ENCODE measurements around the gene METTL8.

METTL8 gene

GRCh38 chr2:171334171-171334570 lies 99.6 kb downstream of the METTL8 start:
- H3K36me3 ChIP-seq, result no peaks in the 10 kb centered on the region; a peak in 1 of 22 replicates
- no peak for TF ChIP-seq Cebpa-rat (IDR thresholded peaks at IDR 0.05)
- no peak overlapping the region for H3K9ac ChIP-seq
- H3K4me1 ChIP-seq, result no peaks in the 10 kb centered on the region; a peak in 2 of 20 replicates
- no peaks in the 10 kb centered on the region for H3K27me3 ChIP-seq
- H3K9me3 ChIP-seq (replicated peaks in 1 of 11), result no peaks in the 10 kb centered on the region
- H3K4me3 ChIP-seq, result no peak overlapping the region
- H4K20me1 ChIP-seq, result no peaks in the 10 kb centered on the region
- no peak overlapping the region for H3K4me2 ChIP-seq
- H3K27ac ChIP-seq, result no peak overlapping the region

- H3K27me3 ChIP-seq, result no peaks in the 10 kb centered on the region
- peaks cover 0 to 8% (median 0%) of the 10 kb centered on the region in 10 experiments; a peak in 5 of 20 replicates for H3K4me1 ChIP-seq
- H3K9me3 ChIP-seq (replicated peaks in 1 of 11), result no peaks in the 10 kb centered on the region
- TF ChIP-seq Cebpa-rat (IDR thresholded peaks at IDR 0.05), result no peak
- H3K4me3 ChIP-seq, result no peak overlapping the region
- H3K4me2 ChIP-seq, result no peak overlapping the region
- H3K36me3 ChIP-seq, result no peaks in the 10 kb centered on the region; a peak in 1 of 22 replicates
- no peaks in the 10 kb centered on the region for H4K20me1 ChIP-seq
- H3K27ac ChIP-seq, result no peak overlapping the region
- no peak overlapping the region for H3K9ac ChIP-seq
Observed at GRCh38 chr2:171330155-171330956, 103.4 kb downstream of the METTL8 start.

GRCh38 chr2:171327043-171327496 lies 106.7 kb downstream of the METTL8 start:
- Histone ChIP-seq H3K9ac (no peak overlapping the region), H3K36me3 (peaks cover 0 to 14% (median 2%) of the 10 kb centered on the region in 11 experiments; a peak in 7 of 22 replicates), H3K27ac (no peak overlapping the region), H3K4me2 (no peak overlapping the region), H4K20me1 (no peaks in the 10 kb centered on the region), H3K27me3 (no peaks in the 10 kb centered on the region), H3K4me3 (no peak overlapping the region), H3K4me1 (peaks cover 12 to 23% (median 16%) of the 10 kb centered on the region in 10 experiments; a peak in 19 of 20 replicates), H3K9me3 (replicated peaks in 1 of 11) (no peaks in the 10 kb centered on the region)
- TF ChIP-seq Cebpa-rat (IDR thresholded peaks at IDR 0.05), result no peak

- Histone ChIP-seq H3K4me1 (peaks cover 12 to 23% (median 16%) of the 10 kb centered on the region in 10 experiments; a peak in 19 of 20 replicates), H3K9ac (no peak overlapping the region), H3K36me3 (peaks cover 0 to 17% (median 5%) of the 10 kb centered on the region in 11 experiments; a peak in 9 of 22 replicates), H3K9me3 (replicated peaks in 1 of 11) (no peaks in the 10 kb centered on the region), H3K4me3 (no peak overlapping the region), H3K27ac (no peak overlapping the region), H4K20me1 (no peaks in the 10 kb centered on the region), H3K4me2 (no peak overlapping the region; a peak in 1 of 22 replicates), H3K27me3 (no peaks in the 10 kb centered on the region)
- no peak for TF ChIP-seq Cebpa-rat (IDR thresholded peaks at IDR 0.05)
Observed at GRCh38 chr2:171325886-171326585, 107.8 kb downstream of the METTL8 start.

- Histone ChIP-seq H3K9ac (no peak overlapping the region), H4K20me1 (no peaks in the 10 kb centered on the region), H3K27ac (no peak overlapping the region), H3K36me3 (peaks cover 0 to 20% (median 5%) of the 10 kb centered on the region in 11 experiments; a peak in 8 of 22 replicates), H3K27me3 (no peaks in the 10 kb centered on the region), H3K4me1 (peaks cover 12 to 23% (median 20%) of the 10 kb centered on the region in 10 experiments; a peak in 19 of 20 replicates), H3K4me2 (peak overlapping the region in 8 of 11 experiments; percentile 12 to 54 (median 42); a peak in 12 of 22 replicates), H3K4me3 (no peak overlapping the region), H3K9me3 (replicated peaks in 1 of 11) (no peaks in the 10 kb centered on the region)
- no peak for TF ChIP-seq Cebpa-rat (IDR thresholded peaks at IDR 0.05)
Observed at GRCh38 chr2:171323971-171324528, 109.7 kb downstream of the METTL8 start.

GRCh38 chr2:171322928-171323327 lies 110.9 kb downstream of the METTL8 start:
- no peaks in the 10 kb centered on the region for H4K20me1 ChIP-seq
- H3K27ac ChIP-seq, result no peak overlapping the region
- H3K4me2 ChIP-seq, result peak overlapping the region; percentile 12 to 62 (median 42); a peak in 17 of 22 replicates
- H3K4me3 ChIP-seq, result no peak overlapping the region
- H3K9ac ChIP-seq, result no peak overlapping the region
- peaks cover 12 to 30% (median 20%) of the 10 kb centered on the region in 10 experiments; a peak in 19 of 20 replicates for H3K4me1 ChIP-seq
- H3K9me3 ChIP-seq (replicated peaks in 1 of 11), result no peaks in the 10 kb centered on the region
- H3K36me3 ChIP-seq, result peaks cover 0 to 20% (median 5%) of the 10 kb centered on the region in 11 experiments; a peak in 8 of 22 replicates
- no peaks in the 10 kb centered on the region for H3K27me3 ChIP-seq
- TF ChIP-seq Cebpa-rat (IDR thresholded peaks at IDR 0.05), result no peak

- no peak for TF ChIP-seq Cebpa-rat (IDR thresholded peaks at IDR 0.05)
- no peak overlapping the region for H3K4me2 ChIP-seq
- no peaks in the 10 kb centered on the region for H4K20me1 ChIP-seq
- H3K9ac ChIP-seq, result no peak overlapping the region
- no peak overlapping the region for H3K4me3 ChIP-seq
- no peaks in the 10 kb centered on the region for H3K27me3 ChIP-seq
- H3K4me1 ChIP-seq, result peaks cover 9 to 30% (median 16%) of the 10 kb centered on the region in 10 experiments; a peak in 19 of 20 replicates
- peaks cover 0 to 20% (median 5%) of the 10 kb centered on the region in 11 experiments; a peak in 8 of 22 replicates for H3K36me3 ChIP-seq
- no peaks in the 10 kb centered on the region for H3K9me3 ChIP-seq (replicated peaks in 1 of 11)
- no peak overlapping the region for H3K27ac ChIP-seq
Observed at GRCh38 chr2:171320731-171321130, 113.1 kb downstream of the METTL8 start.

GRCh38 chr2:171320208-171320621 lies 113.6 kb downstream of the METTL8 start:
- TF ChIP-seq Cebpa-rat (IDR thresholded peaks at IDR 0.05), result no peak
- no peak overlapping the region for H3K27ac ChIP-seq
- H4K20me1 ChIP-seq, result no peaks in the 10 kb centered on the region
- H3K9ac ChIP-seq, result no peak overlapping the region
- no peak overlapping the region for H3K4me3 ChIP-seq
- peaks cover 9 to 30% (median 16%) of the 10 kb centered on the region in 10 experiments; a peak in 19 of 20 replicates for H3K4me1 ChIP-seq
- no peaks in the 10 kb centered on the region for H3K27me3 ChIP-seq
- no peak overlapping the region for H3K4me2 ChIP-seq
- H3K36me3 ChIP-seq, result peaks cover 0 to 20% (median 5%) of the 10 kb centered on the region in 11 experiments; a peak in 8 of 22 replicates
- H3K9me3 ChIP-seq (replicated peaks in 1 of 11), result no peaks in the 10 kb centered on the region
